HepG2 (cell line): ENCODE measurements around the gene P2RY6. TPM values are rescaled to one million over a fixed set of nuclear protein-coding genes. Genes with fewer than 3 reads are reported as not detected.

ENCODE experiments used
- ATAC-seq: fragments of 200-7000 bp; cut with Tn5 transposase; 3 replicates; pipeline ENCODE4 v1.9.1; 2020; ENCODE audit warnings: mild to moderate bottlenecking, moderate library complexity
- BruUV-seq: library from RNA; stranded (reverse); fragments of 400-500 nt; replicated peaks from 2 replicates; lab custom pipeline; 2021; lab: Mats Ljungman, UMichigan
- CTCF ChIA-PET: fragments of 300-600 bp; formaldehyde crosslinking; extraction: SDS; loops from one replicate; lab custom pipeline; 2021; ENCODE audit warnings: low total read pairs, inconsistent platforms, low intra/inter-chr PET ratio; lab: Yijun Ruan, JAX
- POLR2A ChIA-PET: fragments of 350-600 bp; sonication (Branson Sonifier 250); formaldehyde crosslinking; loops from one replicate; lab custom pipeline; 2020; ENCODE audit warnings: antibody characterized with exemption, inconsistent platforms; lab: Yijun Ruan, JAX
- DNase-seq: peaks from one replicate; pipeline ENCODE4 v3.0.0-alpha.2; 2015; ENCODE audit warnings: low spot score
- FAIRE-seq: peaks from 3 replicates; lab custom pipeline; 2011; peaks lifted over from hg19 to GRCh38; lab: Jason Lieb, UNC
- H2AFZ ChIP-seq: one replicate; pipeline ENCODE4 v1.6.1; 2011; ENCODE audit warnings: low read length, inconsistent platforms
- H3K27ac ChIP-seq: fragments of 300-600 bp; 3 replicates; pipeline ENCODE4 v1.8.0; 2011; ENCODE audit warnings: mixed run types, mild to moderate bottlenecking, mixed read lengths, low read length, inconsistent platforms; ENCODE audit not compliant: insufficient read depth; ENCODE audit errors: extremely low read length
- H3K27me3 ChIP-seq, 2 experiments: fragments of 200-600 bp in 1 of 2; 2 replicates in 1 of 2; 3 replicates in 1 of 2; pipeline versions ENCODE4 v1.6.0 to v1.8.0; 2011; ENCODE audit warnings: low read length in 2 of 2, mild to moderate bottlenecking in 2 of 2, moderate library complexity in 2 of 2, inconsistent platforms in 1 of 2; ENCODE audit not compliant: insufficient read depth in 2 of 2, control insufficient read depth in 1 of 2
- H3K36me3 ChIP-seq, 2 experiments: fragments of 200-600 bp in 1 of 2; replicated peaks in 1 of 2; 2 replicates in 1 of 2; 3 replicates in 1 of 2; pipeline versions ENCODE4 v1.5.1 to v1.8.0; 2011; ENCODE audit warnings: low read length in 2 of 2, inconsistent platforms in 1 of 2; ENCODE audit not compliant: insufficient read depth in 2 of 2, control insufficient read depth in 1 of 2
- H3K4me1 ChIP-seq: 2 replicates; pipeline ENCODE4 v1.5.1; 2012; ENCODE audit warnings: low read length, inconsistent platforms; ENCODE audit not compliant: insufficient read depth
- H3K4me2 ChIP-seq: 2 replicates; pipeline ENCODE4 v1.6.0; 2011; ENCODE audit warnings: low read depth, low read length, inconsistent platforms
- H3K4me3 ChIP-seq, 3 experiments: fragments of 200-600 bp in 1 of 3; sonication (generic), shearing (Covaris generic) in 1 of 3; replicated peaks in 1 of 3; 2 replicates each; pipeline ENCODE4 v1.5.1; 2011 to 2016; ENCODE audit warnings: low read length in 3 of 3, inconsistent platforms in 2 of 3, low read depth in 2 of 3, mild to moderate bottlenecking in 2 of 3, control low read depth in 1 of 3, mixed read lengths in 1 of 3; ENCODE audit not compliant: insufficient read depth in 1 of 3
- H3K79me2 ChIP-seq: one replicate; pipeline ENCODE4 v1.6.1; 2011; ENCODE audit warnings: low read length, inconsistent platforms; ENCODE audit not compliant: insufficient read depth
- H3K9ac ChIP-seq: 2 replicates; pipeline ENCODE4 v1.6.0; 2011; ENCODE audit warnings: mild to moderate bottlenecking, low read depth, low read length, inconsistent platforms; ENCODE audit not compliant: insufficient read depth
- H3K9me3 ChIP-seq: 2 replicates; pipeline ENCODE4 v1.5.1; 2012; ENCODE audit warnings: mild to moderate bottlenecking, low read length
- H4K20me1 ChIP-seq: 2 replicates; pipeline ENCODE4 v1.6.0; 2011; ENCODE audit warnings: inconsistent platforms, mild to moderate bottlenecking, low read length, moderate library complexity; ENCODE audit not compliant: insufficient read depth
- BCL6 ChIP-seq: IDR thresholded peaks from 2 replicates; pipeline ENCODE4 v1.6.1; 2016; ENCODE audit warnings: missing genetic modification reagents, missing compliant biosample characterization
- CREM ChIP-seq, 2 experiments: sonication (generic) in 1 of 2; formaldehyde crosslinking in 1 of 2; IDR thresholded peaks; 2 replicates each; pipeline versions ENCODE4 v1.4.0 to v1.6.1; 2016 to 2020; ENCODE audit warnings: antibody characterized with exemption in 1 of 2, mild to moderate bottlenecking in 1 of 2, missing genetic modification reagents in 1 of 2
- HBP1 ChIP-seq: IDR thresholded peaks from 2 replicates; pipeline ENCODE4 v1.6.1; 2016; ENCODE audit warnings: low read depth, control low read depth
- HDAC1 ChIP-seq: sonication (generic); formaldehyde crosslinking; IDR thresholded peaks from 2 replicates; pipeline ENCODE4 v1.5.1; 2020; ENCODE audit warnings: mild to moderate bottlenecking, missing genetic modification reagents
- MEIS2 ChIP-seq: sonication (generic); formaldehyde crosslinking; IDR thresholded peaks from 2 replicates; pipeline ENCODE4 v1.9.0; 2021; ENCODE audit warnings: mild to moderate bottlenecking, missing genetic modification reagents
- PAX8 ChIP-seq: sonication (generic); formaldehyde crosslinking; IDR thresholded peaks from 2 replicates; pipeline ENCODE4 v1.8.0; 2022; ENCODE audit warnings: mild to moderate bottlenecking, missing genetic modification reagents, borderline replicate concordance
- POLR2AphosphoS2 ChIP-seq: IDR thresholded peaks from 2 replicates; pipeline ENCODE4 v1.6.1; 2011; ENCODE audit warnings: low read depth, low read length, improper control_type of control experiment
- PRMT3 ChIP-seq: sonication (generic); formaldehyde crosslinking; IDR thresholded peaks from 2 replicates; pipeline ENCODE4 v1.8.1; 2022; ENCODE audit warnings: low read depth, mild to moderate bottlenecking, moderate library complexity, missing genetic modification reagents, borderline replicate concordance
- ZMYM3 ChIP-seq: sonication (generic); formaldehyde crosslinking; IDR thresholded peaks from 2 replicates; pipeline ENCODE4 v1.5.1; 2020; ENCODE audit warnings: mild to moderate bottlenecking, missing genetic modification reagents
- ZNF512B ChIP-seq: sonication (generic); formaldehyde crosslinking; IDR thresholded peaks from 2 replicates; pipeline ENCODE4 v1.5.1; 2020; ENCODE audit warnings: missing genetic modification reagents, mild to moderate bottlenecking, borderline replicate concordance
- ZNF644 ChIP-seq: IDR thresholded peaks from 2 replicates; pipeline ENCODE4 v1.6.1; 2016; ENCODE audit warnings: low read depth
- ZNF660 ChIP-seq: sonication (generic); formaldehyde crosslinking; IDR thresholded peaks from 2 replicates; pipeline ENCODE4 v1.5.1; 2020; ENCODE audit warnings: mild to moderate bottlenecking, low read depth, missing genetic modification reagents, borderline replicate concordance
- ZNF773 ChIP-seq: sonication (generic); formaldehyde crosslinking; IDR thresholded peaks from 2 replicates; pipeline ENCODE4 v1.4.0; 2020; ENCODE audit warnings: missing genetic modification reagents, borderline replicate concordance
- ZNF800 ChIP-seq: sonication (generic); formaldehyde crosslinking; IDR thresholded peaks from 2 replicates; pipeline ENCODE4 v1.4.0; 2020; ENCODE audit warnings: missing genetic modification reagents
- WGBS: methylation state at CpG from one replicate; pipeline ENCODE4 v1.1.6; 2017; ENCODE audit warnings: low lambda C conversion rate; 5-methylcytosine and 5-hydroxymethylcytosine counted together
- in situ Hi-C: cut with HindIII; loops from 2 replicates; pipeline ENCODE4 v1.10.0; 2017; ENCODE audit warnings: low pct_unique_long_range_greater_than_20kb; ENCODE audit not compliant: extremely low pct_ligation_motif_present
- intact Hi-C: fragments of 100-400 bp; cut with micrococcal nuclease; formaldehyde crosslinking; loops from one replicate; pipeline ENCODE4 v1.10.0; 2022; ENCODE audit not compliant: unreplicated experiment
- polyA plus RNA-seq, 8 experiments: library from polyadenylated mRNA; depleted of rRNA in 3 of 8; stranded (reverse) in 7 of 8; unstranded in 1 of 8; fragments of >200 nt; fragmentation: Illumina TruSeq in 4 of 8; extraction: Trizol in 4 of 8; gene quantifications; 2 replicates each; pipeline versions ENCODE4 v1.2.1 to v1.2.3, GENCODE V29; 2011 to 2016; ENCODE audit warnings: low read depth in 4 of 8, missing spikeins in 1 of 8, mixed read lengths in 1 of 8; ENCODE audit not compliant: insufficient read depth in 1 of 8
- total RNA-seq, 5 experiments: library from RNA; depleted of rRNA; stranded (reverse); fragments of >200 nt; fragmentation: Illumina TruSeq; extraction: Trizol; gene quantifications; 2 replicates each; pipeline ENCODE4 v1.2.3, GENCODE V29; 2016; ENCODE audit warnings: low read depth in 1 of 5
- TF ChIP-seq, protein P1 (sequence below): sonication (generic); formaldehyde crosslinking; IDR thresholded peaks from 2 replicates; pipeline ENCODE4 v1.5.1; 2020; ENCODE audit warnings: missing genetic modification reagents, mild to moderate bottlenecking, borderline replicate concordance
- TF ChIP-seq, protein P2 (sequence below): IDR thresholded peaks from 2 replicates; pipeline ENCODE4 v1.6.1; 2016; ENCODE audit warnings: missing compliant biosample characterization, missing genetic modification reagents, borderline replicate concordance

The P2RY6 gene
- total and polyA plus RNA-seq, 2 of the 13 experiments (the other 11 are each of a cell fraction or from before 2014, with no cell fraction given) = 0.09 to 0.29 TPM

GRCh38 chr11:73275381-73275750, 3.2 kb downstream of the P2RY6 start:
- in situ Hi-C loops (no loop called here), intact Hi-C loops (no loop called here)
- Histone ChIP-seq H3K27me3 (peaks cover 2 to 9% of the 10 kb centered on the region in 2 experiments; a peak in 3 of 5 replicates), H3K4me3 (no peak overlapping the region), H3K27ac (no peak overlapping the region), H3K4me2 (no peak overlapping the region), H3K4me1 (peaks cover 39% of the 10 kb centered on the region), H3K79me2 (no peaks in the 10 kb centered on the region), H3K9ac (no peak overlapping the region), H4K20me1 (no peaks in the 10 kb centered on the region), H3K36me3 (no peaks in the 10 kb centered on the region), H2AFZ (no peak overlapping the region), H3K9me3 (no peaks in the 10 kb centered on the region)
- DNase-seq = no peak
- 74% methylated on average over 4 of the region's 4 CpGs for WGBS
- ATAC-seq = no peak
- no TSS peak for BruUV-seq
- CTCF ChIA-PET = no interaction called here
- POLR2A ChIA-PET = no interaction called here
- FAIRE-seq = no peak
- TF ChIP-seq HDAC1 (CRISPR knock-in tag) (no peak), ZMYM3 (no peak), ZNF773 (CRISPR knock-in tag) (no peak), PRMT3 (no peak), MEIS2 (no peak), ZNF644 (CRISPR knock-in tag) (no peak), BCL6 (CRISPR knock-in tag) (no peak), CREM (IDR thresholded peaks at IDR 0.05) (no peak), CREM (CRISPR knock-in tag; IDR thresholded peaks at IDR 0.05) (no peak), HBP1 (no peak), ZNF512B (no peak), ZNF660 (no peak), PAX8 (CRISPR knock-in tag) (no peak), ZNF800 (CRISPR knock-in tag) (no peak), POLR2AphosphoS2 (no peak)
- TF ChIP-seq, protein P1, sequence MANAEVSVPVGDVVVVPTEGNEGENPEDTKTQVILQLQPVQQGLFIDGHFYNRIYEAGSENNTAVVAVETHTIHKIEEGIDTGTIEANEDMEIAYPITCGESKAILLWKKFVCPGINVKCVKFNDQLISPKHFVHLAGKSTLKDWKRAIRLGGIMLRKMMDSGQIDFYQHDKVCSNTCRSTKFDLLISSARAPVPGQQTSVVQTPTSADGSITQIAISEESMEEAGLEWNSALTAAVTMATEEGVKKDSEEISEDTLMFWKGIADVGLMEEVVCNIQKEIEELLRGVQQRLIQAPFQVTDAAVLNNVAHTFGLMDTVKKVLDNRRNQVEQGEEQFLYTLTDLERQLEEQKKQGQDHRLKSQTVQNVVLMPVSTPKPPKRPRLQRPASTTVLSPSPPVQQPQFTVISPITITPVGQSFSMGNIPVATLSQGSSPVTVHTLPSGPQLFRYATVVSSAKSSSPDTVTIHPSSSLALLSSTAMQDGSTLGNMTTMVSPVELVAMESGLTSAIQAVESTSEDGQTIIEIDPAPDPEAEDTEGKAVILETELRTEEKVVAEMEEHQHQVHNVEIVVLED (CRISPR knock-in tag) = no peak
- TF ChIP-seq, protein P2, sequence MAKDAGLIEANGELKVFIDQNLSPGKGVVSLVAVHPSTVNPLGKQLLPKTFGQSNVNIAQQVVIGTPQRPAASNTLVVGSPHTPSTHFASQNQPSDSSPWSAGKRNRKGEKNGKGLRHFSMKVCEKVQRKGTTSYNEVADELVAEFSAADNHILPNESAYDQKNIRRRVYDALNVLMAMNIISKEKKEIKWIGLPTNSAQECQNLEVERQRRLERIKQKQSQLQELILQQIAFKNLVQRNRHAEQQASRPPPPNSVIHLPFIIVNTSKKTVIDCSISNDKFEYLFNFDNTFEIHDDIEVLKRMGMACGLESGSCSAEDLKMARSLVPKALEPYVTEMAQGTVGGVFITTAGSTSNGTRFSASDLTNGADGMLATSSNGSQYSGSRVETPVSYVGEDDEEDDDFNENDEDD (CRISPR knock-in tag) = no peak
